ENCODE measurements around the gene FBH1. TPM values are rescaled to one million over a fixed set of nuclear protein-coding genes. Genes with fewer than 3 reads are reported as not detected.
A peak's percentile ranks its signal among the peaks of the same experiment; 100 is the strongest.

FBH1 gene
- total and polyA plus RNA-seq, 9 of the 15 experiments (the other 6 are each of a cell fraction or from before 2014, with no cell fraction given) = 13.4 to 108 (median 77.8) TPM

DNA sequence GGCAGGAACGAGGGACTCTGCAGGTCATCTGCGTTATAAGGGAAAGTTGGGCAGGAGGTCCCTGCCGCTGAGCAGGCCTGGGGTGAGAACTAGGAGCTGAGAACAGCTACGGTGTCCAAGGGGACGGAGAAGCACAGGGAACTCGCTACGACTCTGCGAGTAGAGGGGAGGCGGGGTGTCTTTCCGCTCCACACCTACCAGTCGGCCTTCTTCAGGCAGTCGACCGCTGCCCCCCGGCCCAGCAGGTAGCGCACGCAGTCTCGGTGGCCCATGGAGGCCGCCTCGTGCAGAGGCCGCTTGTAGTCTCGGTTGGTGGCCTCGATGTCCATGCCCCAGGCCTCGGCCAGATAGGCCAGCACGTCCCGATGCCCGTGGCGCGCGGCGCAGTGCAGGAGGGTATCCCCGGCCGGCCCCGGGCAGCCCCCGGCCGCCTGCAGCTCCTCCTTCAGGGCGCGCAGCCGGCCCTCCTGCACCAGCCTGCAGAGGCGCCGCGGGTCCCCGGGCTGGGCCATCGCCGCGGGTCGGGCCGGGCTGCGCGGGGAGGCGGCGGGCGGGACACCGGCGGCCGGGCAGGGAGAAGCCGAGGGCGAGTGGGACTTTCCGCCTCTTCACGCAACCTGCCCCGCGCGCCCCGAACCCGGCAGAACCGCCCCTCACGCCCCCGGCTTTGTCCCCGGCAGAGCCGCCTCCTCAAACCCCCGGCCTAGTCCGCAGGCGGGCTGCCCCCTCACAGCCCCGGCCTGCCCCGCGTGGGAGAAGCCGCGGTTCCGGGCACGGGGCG lies 1.0 kb upstream of the FBH1 start:
- peaks cover 3% of the 10 kb centered on the region for H3K9me1 ChIP-seq (ENCODE audit: control insufficient read depth, insufficient read depth, low read length)
- peaks cover 37 to 38% of the 10 kb centered on the region in 2 experiments for H3K4me1 ChIP-seq (replicated peaks in 1 of 2; ENCODE audit: control insufficient read depth in 2 of 2, insufficient read depth in 2 of 2, low read length in 2 of 2)
- in situ Hi-C loops (cut with MboI) (no loop called here), intact Hi-C loops (cut with micrococcal nuclease) (no loop called here)
- H3K4me2 ChIP-seq (ENCODE audit: insufficient read depth, low read length) = peak overlapping the region; percentile 84
- no TSS peak for BruUV-seq (replicated peaks)
- no peaks in the 10 kb centered on the region for H3K9me3 ChIP-seq (replicated peaks; ENCODE audit: control insufficient read depth, insufficient read depth, low read depth, low read length)
- CTCF ChIA-PET (ENCODE audit: low intra/inter-chr PET ratio) = no interaction called here
- peaks cover 66% of the 10 kb centered on the region for H3K36me3 ChIP-seq (ENCODE audit: control insufficient read depth, insufficient read depth, low read length)
- peak overlapping the region; percentile 71 to 96 for H3K9ac ChIP-seq (ENCODE audit: insufficient read depth in 1 of 2, low read depth in 2 of 2, low read length in 2 of 2)
- H3K27ac ChIP-seq (ENCODE audit: extremely low read depth, low read depth, low read length) = peak overlapping the region; percentile 81
- H3K79me2 ChIP-seq (ENCODE audit: control insufficient read depth, insufficient read depth, low read length) = peaks cover 68% of the 10 kb centered on the region
- no peaks in the 10 kb centered on the region; the same call in 1 of the 2 replicates for H4K20me1 ChIP-seq (replicated peaks; ENCODE audit: control insufficient read depth, insufficient read depth, low read length)
- FAIRE-seq = no peak
- H3K27me3 ChIP-seq (ENCODE audit: control insufficient read depth in 2 of 2, insufficient read depth in 2 of 2, low read length in 2 of 2) = no peaks in the 10 kb centered on the region
- POLR2A ChIA-PET = interaction anchor here (0.7 to 4.2 kb wide), 13 partner anchors 8 to 513 kb away, joined by 3 to 25 read pairs (median 4); partner anchors contain the start of gene GDI2
- H2AFZ ChIP-seq (ENCODE audit: low read depth, low read length) = peak overlapping the region; percentile 91
- peak; percentile 65 for ATAC-seq
- H3K4me3 ChIP-seq = peak overlapping the region; percentile 84
- 0% methylated on average over 33 of the region's 80 CpGs for WGBS (ENCODE audit: insufficient coverage, low coverage, missing lambda C conversion rate)
- DNase-seq (ENCODE audit: extremely low read depth in 1 of 4, low spot score in 3 of 4) = peak in 3 of 4 experiments; percentile 37 to 42 (median 39)
- 0 out of 2 replicates have a peak, but pooled peaks have one; percentile 41 for TF ChIP-seq MYC (IDR thresholded peaks at IDR 0.05; ENCODE audit: low read depth, low read length)
- no peak for TF ChIP-seq MYC (CRISPR knock-in tag; IDR thresholded peaks at IDR 0.05; ENCODE audit: borderline replicate concordance, low read depth)
- TF ChIP-seq HDAC1 (IDR thresholded peaks at IDR 0.05) = peak in 1 of 2 experiments; percentile 8; a peak in 1 of 4 replicates
- 0 out of 2 replicates have a peak, but pooled peaks have one; percentile 31 for TF ChIP-seq SIN3B (IDR thresholded peaks at IDR 0.05; ENCODE audit: low read depth)
- TF ChIP-seq SAP30 (IDR thresholded peaks at IDR 0.05; ENCODE audit: borderline replicate concordance, insufficient read depth, low read depth, low read length, poor library complexity, severe bottlenecking) = peak; percentile 44
- peak in 1 of 2 experiments; percentile 10; a peak in 1 of 4 replicates for TF ChIP-seq SIN3A (IDR thresholded peaks at IDR 0.05; ENCODE audit: borderline replicate concordance in 2 of 2, control insufficient read depth in 1 of 2, low read depth in 2 of 2, low read length in 2 of 2)
- TF ChIP-seq CEBPG (CRISPR knock-in tag; IDR thresholded peaks at IDR 0.05) = peak; percentile 25; the same call in 1 of the 2 replicates
- no peak for TF ChIP-seq CEBPG (tag; conservative IDR thresholded peaks at IDR 0.05 in 1 of 2, IDR thresholded peaks at IDR 0.05 in 1 of 2)
- no peak for TF ChIP-seq ZSCAN29 (IDR thresholded peaks at IDR 0.05)
- TF ChIP-seq KAT7 (CRISPR knock-in tag; IDR thresholded peaks at IDR 0.05; ENCODE audit: borderline replicate concordance) = peak; percentile 90; the same call in 1 of the 2 replicates
- 0 out of 2 replicates have a peak, but pooled peaks have one; percentile 76 for TF ChIP-seq ZNF12 (CRISPR knock-in tag; IDR thresholded peaks at IDR 0.05)
- peak; percentile 77; the same call in 1 of the 2 replicates for TF ChIP-seq GATAD2B (IDR thresholded peaks at IDR 0.05; ENCODE audit: borderline replicate concordance)
- TF ChIP-seq NRF1 (conservative IDR thresholded peaks at IDR 0.05 in 1 of 2, IDR thresholded peaks at IDR 0.05 in 1 of 2) = peak; percentile 30 to 58; a peak in 3 of 4 replicates
- TF ChIP-seq, protein P1, sequence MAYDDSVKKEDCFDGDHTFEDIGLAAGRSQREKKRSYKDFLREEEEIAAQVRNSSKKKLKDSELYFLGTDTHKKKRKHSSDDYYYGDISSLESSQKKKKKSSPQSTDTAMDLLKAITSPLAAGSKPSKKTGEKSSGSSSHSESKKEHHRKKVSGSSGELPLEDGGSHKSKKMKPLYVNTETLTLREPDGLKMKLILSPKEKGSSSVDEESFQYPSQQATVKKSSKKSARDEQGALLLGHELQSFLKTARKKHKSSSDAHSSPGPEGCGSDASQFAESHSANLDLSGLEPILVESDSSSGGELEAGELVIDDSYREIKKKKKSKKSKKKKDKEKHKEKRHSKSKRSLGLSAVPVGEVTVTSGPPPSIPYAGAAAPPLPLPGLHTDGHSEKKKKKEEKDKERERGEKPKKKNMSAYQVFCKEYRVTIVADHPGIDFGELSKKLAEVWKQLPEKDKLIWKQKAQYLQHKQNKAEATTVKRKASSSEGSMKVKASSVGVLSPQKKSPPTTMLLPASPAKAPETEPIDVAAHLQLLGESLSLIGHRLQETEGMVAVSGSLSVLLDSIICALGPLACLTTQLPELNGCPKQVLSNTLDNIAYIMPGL (CRISPR knock-in tag; IDR thresholded peaks at IDR 0.05) = no peak
- TF ChIP-seq CHD1 (IDR thresholded peaks at IDR 0.05; ENCODE audit: low read length) = peak; percentile 1
- TF ChIP-seq, protein P2, sequence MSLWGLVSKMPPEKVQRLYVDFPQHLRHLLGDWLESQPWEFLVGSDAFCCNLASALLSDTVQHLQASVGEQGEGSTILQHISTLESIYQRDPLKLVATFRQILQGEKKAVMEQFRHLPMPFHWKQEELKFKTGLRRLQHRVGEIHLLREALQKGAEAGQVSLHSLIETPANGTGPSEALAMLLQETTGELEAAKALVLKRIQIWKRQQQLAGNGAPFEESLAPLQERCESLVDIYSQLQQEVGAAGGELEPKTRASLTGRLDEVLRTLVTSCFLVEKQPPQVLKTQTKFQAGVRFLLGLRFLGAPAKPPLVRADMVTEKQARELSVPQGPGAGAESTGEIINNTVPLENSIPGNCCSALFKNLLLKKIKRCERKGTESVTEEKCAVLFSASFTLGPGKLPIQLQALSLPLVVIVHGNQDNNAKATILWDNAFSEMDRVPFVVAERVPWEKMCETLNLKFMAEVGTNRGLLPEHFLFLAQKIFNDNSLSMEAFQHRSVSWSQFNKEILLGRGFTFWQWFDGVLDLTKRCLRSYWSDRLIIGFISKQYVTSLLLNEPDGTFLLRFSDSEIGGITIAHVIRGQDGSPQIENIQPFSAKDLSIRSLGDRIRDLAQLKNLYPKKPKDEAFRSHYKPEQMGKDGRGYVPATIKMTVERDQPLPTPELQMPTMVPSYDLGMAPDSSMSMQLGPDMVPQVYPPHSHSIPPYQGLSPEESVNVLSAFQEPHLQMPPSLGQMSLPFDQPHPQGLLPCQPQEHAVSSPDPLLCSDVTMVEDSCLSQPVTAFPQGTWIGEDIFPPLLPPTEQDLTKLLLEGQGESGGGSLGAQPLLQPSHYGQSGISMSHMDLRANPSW (CRISPR knock-in tag; IDR thresholded peaks at IDR 0.05) = no peak

Measured in K562 (cell line).